K562 (cell line): ENCODE results near the gene TMEM184B. TPM values are rescaled to one million over a fixed set of nuclear protein-coding genes. Genes with fewer than 3 reads are reported as not detected.
A peak's percentile ranks its signal among the peaks of the same experiment; 100 is the strongest.

Experiments
- DNMT1 ChIP-seq: fragments of 450-650 bp; IDR thresholded peaks from 2 replicates; pipeline ENCODE4 v1.6.1; 2016; ENCODE audit warnings: antibody characterized with exemption, mild to moderate bottlenecking
- FOXJ3 ChIP-seq: sonication (generic); formaldehyde crosslinking; IDR thresholded peaks from 2 replicates; pipeline ENCODE4 v1.4.0; 2020; ENCODE audit warnings: mild to moderate bottlenecking, missing genetic modification reagents
- HEY1 ChIP-seq: fragments of 250-450 bp; sonication (Bioruptor Pico); IDR thresholded peaks from 2 replicates; pipeline ENCODE4 v1.5.0; 2020; ENCODE audit warnings: mild to moderate bottlenecking, moderate library complexity, borderline replicate concordance
- KHSRP ChIP-seq: fragments of 450-650 bp; IDR thresholded peaks from 2 replicates; pipeline ENCODE4 v1.6.1; 2017
- LEF1 ChIP-seq: fragments of 450-650 bp; IDR thresholded peaks from 2 replicates; pipeline ENCODE4 v1.6.1; 2016; ENCODE audit warnings: mild to moderate bottlenecking
- MTA2 ChIP-seq: fragments of 450-650 bp; IDR thresholded peaks from 2 replicates; pipeline ENCODE4 v1.6.1; 2016; ENCODE audit warnings: low read depth
- SETDB1 ChIP-seq: IDR thresholded peaks from one replicate; pipeline ENCODE4 v1.6.1; 2012; ENCODE audit warnings: low read length, control low read depth, inconsistent platforms
- SIRT6 ChIP-seq: IDR thresholded peaks from one replicate; pipeline ENCODE4 v1.6.1; 2012; ENCODE audit warnings: low read depth, mild to moderate bottlenecking, control low read depth, inconsistent platforms, low read length, moderate library complexity
- ZNF165 ChIP-seq: fragments of 250-450 bp; sonication (Bioruptor Pico); IDR thresholded peaks from 2 replicates; pipeline ENCODE4 v1.4.0; 2020; ENCODE audit warnings: borderline replicate concordance
- ZNF184 ChIP-seq: sonication (generic); formaldehyde crosslinking; IDR thresholded peaks from 2 replicates; pipeline ENCODE4 v1.5.0; 2020; ENCODE audit warnings: missing genetic modification reagents
- ZNF431 ChIP-seq: sonication (generic); formaldehyde crosslinking; IDR thresholded peaks from 2 replicates; pipeline ENCODE4 v1.8.0; 2022; ENCODE audit warnings: mild to moderate bottlenecking, missing genetic modification reagents
- ZNF668 ChIP-seq: fragments of 250-450 bp; sonication (Bioruptor Pico); IDR thresholded peaks from 2 replicates; pipeline ENCODE4 v1.8.0; 2022; ENCODE audit warnings: mild to moderate bottlenecking, inconsistent platforms
- polyA plus RNA-seq, 8 experiments: library from polyadenylated mRNA; depleted of rRNA in 4 of 8; stranded (reverse) in 5 of 8; unstranded in 3 of 8; fragments of >200 nt; fragmentation: Nextera tagmentation in 2 of 8; fragmentation: Illumina TruSeq in 1 of 8; extraction: Ambion mirVana in 2 of 8; extraction: Trizol in 1 of 8; gene quantifications; 2 replicates each; pipeline versions ENCODE4 v1.2.1 to v1.2.3, GENCODE V29; 2011 to 2014; ENCODE audit warnings: inconsistent platforms in 1 of 8, missing spikeins in 1 of 8
- total RNA-seq, 7 experiments: library from RNA; depleted of rRNA in 6 of 7; stranded (reverse); fragments of >200 nt in 6 of 7; fragmentation: Illumina TruSeq in 2 of 7; extraction: Trizol in 2 of 7; gene quantifications; 2 replicates each; pipeline versions ENCODE4 v1.2.1 to v1.2.3, GENCODE V29; 2011 to 2021; ENCODE audit warnings: low replicate concordance in 1 of 7
- TF ChIP-seq, protein P1 (sequence below): fragments of 450-650 bp; IDR thresholded peaks from 2 replicates; pipeline ENCODE4 v1.7.0; 2016; ENCODE audit warnings: borderline replicate concordance
- TF ChIP-seq, protein P2 (sequence below): fragments of 450-650 bp; IDR thresholded peaks from 2 replicates; pipeline ENCODE4 v1.6.1; 2017; ENCODE audit warnings: antibody characterized with exemption, mild to moderate bottlenecking
- TF ChIP-seq, protein P3 (sequence below), 2 experiments: fragments of 450-650 bp in 1 of 2; sonication (generic) in 1 of 2; formaldehyde crosslinking; conservative IDR thresholded peaks; 2 replicates each; pipeline versions ENCODE4 v1.4.0 to v1.8.1; 2020 to 2022; ENCODE audit warnings: mild to moderate bottlenecking in 1 of 2, missing genetic modification reagents in 1 of 2
- TF ChIP-seq, protein P4 (sequence below): fragments of 250-450 bp; sonication (Bioruptor Pico); IDR thresholded peaks from 2 replicates; pipeline ENCODE4 v1.5.0; 2020; ENCODE audit warnings: mild to moderate bottlenecking, borderline replicate concordance
- TF ChIP-seq, protein P5 (sequence below): fragments of 450-650 bp; IDR thresholded peaks from 2 replicates; pipeline ENCODE4 v1.6.1; 2016; ENCODE audit warnings: mild to moderate bottlenecking

The TMEM184B gene
- total and polyA plus RNA-seq, 9 of the 15 experiments (the other 6 are each of a cell fraction or from before 2014, with no cell fraction given): 0.31 to 25.1 (median 6.2) TPM

DNA sequence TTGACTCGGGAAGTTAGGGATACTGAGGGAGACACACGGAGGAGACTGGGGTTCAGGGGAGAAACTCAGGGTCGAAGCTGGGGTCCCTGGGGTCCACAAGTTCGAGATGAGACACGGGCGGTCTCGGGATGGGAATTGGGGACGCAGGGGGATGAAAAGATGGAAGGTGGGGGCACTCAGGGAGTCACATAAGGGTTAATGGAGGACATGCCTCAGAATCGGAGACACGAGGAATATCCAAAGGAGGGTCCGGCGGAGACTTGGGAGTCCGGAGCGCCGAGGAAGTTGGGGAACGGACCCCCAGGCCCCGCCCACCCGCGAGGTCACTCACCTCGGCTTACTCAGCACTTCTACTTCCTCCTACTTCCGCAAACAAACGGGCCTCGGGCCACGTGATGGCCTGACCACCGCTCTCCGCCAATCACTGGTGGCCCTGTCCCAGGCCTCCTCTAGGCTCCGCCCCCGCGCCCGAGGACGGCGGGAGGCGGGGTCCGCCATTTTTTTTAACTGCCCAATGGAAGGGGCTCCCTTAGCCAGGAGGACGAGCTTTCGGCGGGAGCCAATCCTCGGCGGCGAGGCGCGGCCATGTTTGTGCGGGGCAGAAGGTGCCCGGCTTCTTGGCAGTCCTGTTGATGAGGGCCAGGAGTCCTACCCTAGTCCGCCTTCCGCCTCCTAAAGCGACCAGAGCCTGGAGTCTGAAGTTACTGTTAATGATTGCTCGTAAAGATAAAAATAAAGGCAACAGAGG lies 91.2 kb downstream of the TMEM184B start, which contains the start of gene PLA2G6 (continued):
- TF ChIP-seq, protein P1, sequence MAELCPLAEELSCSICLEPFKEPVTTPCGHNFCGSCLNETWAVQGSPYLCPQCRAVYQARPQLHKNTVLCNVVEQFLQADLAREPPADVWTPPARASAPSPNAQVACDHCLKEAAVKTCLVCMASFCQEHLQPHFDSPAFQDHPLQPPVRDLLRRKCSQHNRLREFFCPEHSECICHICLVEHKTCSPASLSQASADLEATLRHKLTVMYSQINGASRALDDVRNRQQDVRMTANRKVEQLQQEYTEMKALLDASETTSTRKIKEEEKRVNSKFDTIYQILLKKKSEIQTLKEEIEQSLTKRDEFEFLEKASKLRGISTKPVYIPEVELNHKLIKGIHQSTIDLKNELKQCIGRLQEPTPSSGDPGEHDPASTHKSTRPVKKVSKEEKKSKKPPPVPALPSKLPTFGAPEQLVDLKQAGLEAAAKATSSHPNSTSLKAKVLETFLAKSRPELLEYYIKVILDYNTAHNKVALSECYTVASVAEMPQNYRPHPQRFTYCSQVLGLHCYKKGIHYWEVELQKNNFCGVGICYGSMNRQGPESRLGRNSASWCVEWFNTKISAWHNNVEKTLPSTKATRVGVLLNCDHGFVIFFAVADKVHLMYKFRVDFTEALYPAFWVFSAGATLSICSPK: 0 out of 2 replicates have a peak, but pooled peaks have one; percentile 9
- no peak for TF ChIP-seq SIRT6
- TF ChIP-seq, protein P2, sequence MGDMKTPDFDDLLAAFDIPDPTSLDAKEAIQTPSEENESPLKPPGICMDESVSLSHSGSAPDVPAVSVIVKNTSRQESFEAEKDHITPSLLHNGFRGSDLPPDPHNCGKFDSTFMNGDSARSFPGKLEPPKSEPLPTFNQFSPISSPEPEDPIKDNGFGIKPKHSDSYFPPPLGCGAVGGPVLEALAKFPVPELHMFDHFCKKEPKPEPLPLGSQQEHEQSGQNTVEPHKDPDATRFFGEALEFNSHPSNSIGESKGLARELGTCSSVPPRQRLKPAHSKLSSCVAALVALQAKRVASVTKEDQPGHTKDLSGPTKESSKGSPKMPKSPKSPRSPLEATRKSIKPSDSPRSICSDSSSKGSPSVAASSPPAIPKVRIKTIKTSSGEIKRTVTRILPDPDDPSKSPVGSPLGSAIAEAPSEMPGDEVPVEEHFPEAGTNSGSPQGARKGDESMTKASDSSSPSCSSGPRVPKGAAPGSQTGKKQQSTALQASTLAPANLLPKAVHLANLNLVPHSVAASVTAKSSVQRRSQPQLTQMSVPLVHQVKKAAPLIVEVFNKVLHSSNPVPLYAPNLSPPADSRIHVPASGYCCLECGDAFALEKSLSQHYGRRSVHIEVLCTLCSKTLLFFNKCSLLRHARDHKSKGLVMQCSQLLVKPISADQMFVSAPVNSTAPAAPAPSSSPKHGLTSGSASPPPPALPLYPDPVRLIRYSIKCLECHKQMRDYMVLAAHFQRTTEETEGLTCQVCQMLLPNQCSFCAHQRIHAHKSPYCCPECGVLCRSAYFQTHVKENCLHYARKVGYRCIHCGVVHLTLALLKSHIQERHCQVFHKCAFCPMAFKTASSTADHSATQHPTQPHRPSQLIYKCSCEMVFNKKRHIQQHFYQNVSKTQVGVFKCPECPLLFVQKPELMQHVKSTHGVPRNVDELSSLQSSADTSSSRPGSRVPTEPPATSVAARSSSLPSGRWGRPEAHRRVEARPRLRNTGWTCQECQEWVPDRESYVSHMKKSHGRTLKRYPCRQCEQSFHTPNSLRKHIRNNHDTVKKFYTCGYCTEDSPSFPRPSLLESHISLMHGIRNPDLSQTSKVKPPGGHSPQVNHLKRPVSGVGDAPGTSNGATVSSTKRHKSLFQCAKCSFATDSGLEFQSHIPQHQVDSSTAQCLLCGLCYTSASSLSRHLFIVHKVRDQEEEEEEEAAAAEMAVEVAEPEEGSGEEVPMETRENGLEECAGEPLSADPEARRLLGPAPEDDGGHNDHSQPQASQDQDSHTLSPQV: 0 out of 2 replicates have a peak, but pooled peaks have one; percentile 12
- TF ChIP-seq, protein P3, sequence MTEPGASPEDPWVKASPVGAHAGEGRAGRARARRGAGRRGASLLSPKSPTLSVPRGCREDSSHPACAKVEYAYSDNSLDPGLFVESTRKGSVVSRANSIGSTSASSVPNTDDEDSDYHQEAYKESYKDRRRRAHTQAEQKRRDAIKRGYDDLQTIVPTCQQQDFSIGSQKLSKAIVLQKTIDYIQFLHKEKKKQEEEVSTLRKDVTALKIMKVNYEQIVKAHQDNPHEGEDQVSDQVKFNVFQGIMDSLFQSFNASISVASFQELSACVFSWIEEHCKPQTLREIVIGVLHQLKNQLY (CRISPR knock-in tag; conservative IDR thresholded peaks at IDR 0.05): no peak
- no peak for TF ChIP-seq ZNF431 (CRISPR knock-in tag)
- TF ChIP-seq LEF1: no peak
- TF ChIP-seq KHSRP: no peak
- TF ChIP-seq SETDB1: no peak
- TF ChIP-seq HEY1 (CRISPR knock-in tag): no peak
- TF ChIP-seq ZNF668 (CRISPR knock-in tag): no peak
- TF ChIP-seq ZNF184 (CRISPR knock-in tag): no peak
- TF ChIP-seq, protein P4, sequence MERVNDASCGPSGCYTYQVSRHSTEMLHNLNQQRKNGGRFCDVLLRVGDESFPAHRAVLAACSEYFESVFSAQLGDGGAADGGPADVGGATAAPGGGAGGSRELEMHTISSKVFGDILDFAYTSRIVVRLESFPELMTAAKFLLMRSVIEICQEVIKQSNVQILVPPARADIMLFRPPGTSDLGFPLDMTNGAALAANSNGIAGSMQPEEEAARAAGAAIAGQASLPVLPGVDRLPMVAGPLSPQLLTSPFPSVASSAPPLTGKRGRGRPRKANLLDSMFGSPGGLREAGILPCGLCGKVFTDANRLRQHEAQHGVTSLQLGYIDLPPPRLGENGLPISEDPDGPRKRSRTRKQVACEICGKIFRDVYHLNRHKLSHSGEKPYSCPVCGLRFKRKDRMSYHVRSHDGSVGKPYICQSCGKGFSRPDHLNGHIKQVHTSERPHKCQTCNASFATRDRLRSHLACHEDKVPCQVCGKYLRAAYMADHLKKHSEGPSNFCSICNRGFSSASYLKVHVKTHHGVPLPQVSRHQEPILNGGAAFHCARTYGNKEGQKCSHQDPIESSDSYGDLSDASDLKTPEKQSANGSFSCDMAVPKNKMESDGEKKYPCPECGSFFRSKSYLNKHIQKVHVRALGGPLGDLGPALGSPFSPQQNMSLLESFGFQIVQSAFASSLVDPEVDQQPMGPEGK: no peak
- no peak for TF ChIP-seq FOXJ3
- TF ChIP-seq, protein P5, sequence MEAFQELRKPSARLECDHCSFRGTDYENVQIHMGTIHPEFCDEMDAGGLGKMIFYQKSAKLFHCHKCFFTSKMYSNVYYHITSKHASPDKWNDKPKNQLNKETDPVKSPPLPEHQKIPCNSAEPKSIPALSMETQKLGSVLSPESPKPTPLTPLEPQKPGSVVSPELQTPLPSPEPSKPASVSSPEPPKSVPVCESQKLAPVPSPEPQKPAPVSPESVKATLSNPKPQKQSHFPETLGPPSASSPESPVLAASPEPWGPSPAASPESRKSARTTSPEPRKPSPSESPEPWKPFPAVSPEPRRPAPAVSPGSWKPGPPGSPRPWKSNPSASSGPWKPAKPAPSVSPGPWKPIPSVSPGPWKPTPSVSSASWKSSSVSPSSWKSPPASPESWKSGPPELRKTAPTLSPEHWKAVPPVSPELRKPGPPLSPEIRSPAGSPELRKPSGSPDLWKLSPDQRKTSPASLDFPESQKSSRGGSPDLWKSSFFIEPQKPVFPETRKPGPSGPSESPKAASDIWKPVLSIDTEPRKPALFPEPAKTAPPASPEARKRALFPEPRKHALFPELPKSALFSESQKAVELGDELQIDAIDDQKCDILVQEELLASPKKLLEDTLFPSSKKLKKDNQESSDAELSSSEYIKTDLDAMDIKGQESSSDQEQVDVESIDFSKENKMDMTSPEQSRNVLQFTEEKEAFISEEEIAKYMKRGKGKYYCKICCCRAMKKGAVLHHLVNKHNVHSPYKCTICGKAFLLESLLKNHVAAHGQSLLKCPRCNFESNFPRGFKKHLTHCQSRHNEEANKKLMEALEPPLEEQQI: no peak
- no peak for TF ChIP-seq ZNF165
- no peak for TF ChIP-seq MTA2
- TF ChIP-seq DNMT1: no peak
